Measurements from ENCODE around the gene GYPC. TPM values are rescaled to one million over a fixed set of nuclear protein-coding genes. Genes with fewer than 3 reads are reported as not detected.

GYPC gene
- total RNA-seq, 1 experiment from 2014 or later: 28.1 TPM

DNA sequence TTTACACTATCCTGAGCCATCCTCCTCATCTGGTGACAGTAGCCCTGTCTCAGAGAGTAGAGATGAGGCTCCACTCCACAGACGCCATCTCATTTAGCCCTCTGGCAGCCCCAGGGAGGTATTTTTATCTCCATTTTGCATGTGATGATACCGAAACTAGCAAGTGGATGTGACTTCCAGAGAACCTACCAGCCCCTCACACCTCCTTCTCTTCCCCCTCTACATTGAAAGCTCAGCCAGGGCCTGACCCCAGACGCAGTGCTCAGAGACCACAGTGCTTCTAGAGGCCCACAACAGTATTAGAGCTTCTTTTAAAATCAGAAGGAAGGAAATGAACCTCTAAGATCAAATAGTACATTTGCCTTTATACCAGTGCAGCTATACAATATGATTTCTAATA, 8.3 kb downstream of the GYPC start:
- H3K4me3 Mint-ChIP-seq: no peak overlapping the region
- peaks cover 16% of the 10 kb centered on the region for H3K4me1 Mint-ChIP-seq
- POLR2A ChIA-PET: no interaction called here
- no peaks in the 10 kb centered on the region for H3K27me3 Mint-ChIP-seq (ENCODE audit: low read depth)
- H3K27ac Mint-ChIP-seq: no peak overlapping the region
- CTCF ChIA-PET: no interaction called here
- ATAC-seq: no peak
- no peaks in the 10 kb centered on the region for H3K9me3 Mint-ChIP-seq
- TF ChIP-seq ZNF263 (CRISPR knock-in tag; IDR thresholded peaks at IDR 0.05; ENCODE audit: low read depth) (no peak), RORB (CRISPR knock-in tag; IDR thresholded peaks at IDR 0.05) (no peak), TEAD1 (CRISPR knock-in tag; IDR thresholded peaks at IDR 0.05) (no peak), RELA (CRISPR knock-in tag; IDR thresholded peaks at IDR 0.05; ENCODE audit: borderline replicate concordance) (no peak), SMAD4 (CRISPR knock-in tag; IDR thresholded peaks at IDR 0.05) (no peak), GRHL2 (CRISPR knock-in tag; IDR thresholded peaks at IDR 0.05; ENCODE audit: insufficient replicate concordance, severe bottlenecking) (no peak)
- TF ChIP-seq, protein P1, sequence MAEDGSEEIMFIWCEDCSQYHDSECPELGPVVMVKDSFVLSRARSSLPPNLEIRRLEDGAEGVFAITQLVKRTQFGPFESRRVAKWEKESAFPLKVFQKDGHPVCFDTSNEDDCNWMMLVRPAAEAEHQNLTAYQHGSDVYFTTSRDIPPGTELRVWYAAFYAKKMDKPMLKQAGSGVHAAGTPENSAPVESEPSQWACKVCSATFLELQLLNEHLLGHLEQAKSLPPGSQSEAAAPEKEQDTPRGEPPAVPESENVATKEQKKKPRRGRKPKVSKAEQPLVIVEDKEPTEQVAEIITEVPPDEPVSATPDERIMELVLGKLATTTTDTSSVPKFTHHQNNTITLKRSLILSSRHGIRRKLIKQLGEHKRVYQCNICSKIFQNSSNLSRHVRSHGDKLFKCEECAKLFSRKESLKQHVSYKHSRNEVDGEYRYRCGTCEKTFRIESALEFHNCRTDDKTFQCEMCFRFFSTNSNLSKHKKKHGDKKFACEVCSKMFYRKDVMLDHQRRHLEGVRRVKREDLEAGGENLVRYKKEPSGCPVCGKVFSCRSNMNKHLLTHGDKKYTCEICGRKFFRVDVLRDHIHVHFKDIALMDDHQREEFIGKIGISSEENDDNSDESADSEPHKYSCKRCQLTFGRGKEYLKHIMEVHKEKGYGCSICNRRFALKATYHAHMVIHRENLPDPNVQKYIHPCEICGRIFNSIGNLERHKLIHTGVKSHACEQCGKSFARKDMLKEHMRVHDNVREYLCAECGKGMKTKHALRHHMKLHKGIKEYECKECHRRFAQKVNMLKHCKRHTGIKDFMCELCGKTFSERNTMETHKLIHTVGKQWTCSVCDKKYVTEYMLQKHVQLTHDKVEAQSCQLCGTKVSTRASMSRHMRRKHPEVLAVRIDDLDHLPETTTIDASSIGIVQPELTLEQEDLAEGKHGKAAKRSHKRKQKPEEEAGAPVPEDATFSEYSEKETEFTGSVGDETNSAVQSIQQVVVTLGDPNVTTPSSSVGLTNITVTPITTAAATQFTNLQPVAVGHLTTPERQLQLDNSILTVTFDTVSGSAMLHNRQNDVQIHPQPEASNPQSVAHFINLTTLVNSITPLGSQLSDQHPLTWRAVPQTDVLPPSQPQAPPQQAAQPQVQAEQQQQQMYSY (CRISPR knock-in tag; IDR thresholded peaks at IDR 0.05): no peak
- TF ChIP-seq, protein P2, sequence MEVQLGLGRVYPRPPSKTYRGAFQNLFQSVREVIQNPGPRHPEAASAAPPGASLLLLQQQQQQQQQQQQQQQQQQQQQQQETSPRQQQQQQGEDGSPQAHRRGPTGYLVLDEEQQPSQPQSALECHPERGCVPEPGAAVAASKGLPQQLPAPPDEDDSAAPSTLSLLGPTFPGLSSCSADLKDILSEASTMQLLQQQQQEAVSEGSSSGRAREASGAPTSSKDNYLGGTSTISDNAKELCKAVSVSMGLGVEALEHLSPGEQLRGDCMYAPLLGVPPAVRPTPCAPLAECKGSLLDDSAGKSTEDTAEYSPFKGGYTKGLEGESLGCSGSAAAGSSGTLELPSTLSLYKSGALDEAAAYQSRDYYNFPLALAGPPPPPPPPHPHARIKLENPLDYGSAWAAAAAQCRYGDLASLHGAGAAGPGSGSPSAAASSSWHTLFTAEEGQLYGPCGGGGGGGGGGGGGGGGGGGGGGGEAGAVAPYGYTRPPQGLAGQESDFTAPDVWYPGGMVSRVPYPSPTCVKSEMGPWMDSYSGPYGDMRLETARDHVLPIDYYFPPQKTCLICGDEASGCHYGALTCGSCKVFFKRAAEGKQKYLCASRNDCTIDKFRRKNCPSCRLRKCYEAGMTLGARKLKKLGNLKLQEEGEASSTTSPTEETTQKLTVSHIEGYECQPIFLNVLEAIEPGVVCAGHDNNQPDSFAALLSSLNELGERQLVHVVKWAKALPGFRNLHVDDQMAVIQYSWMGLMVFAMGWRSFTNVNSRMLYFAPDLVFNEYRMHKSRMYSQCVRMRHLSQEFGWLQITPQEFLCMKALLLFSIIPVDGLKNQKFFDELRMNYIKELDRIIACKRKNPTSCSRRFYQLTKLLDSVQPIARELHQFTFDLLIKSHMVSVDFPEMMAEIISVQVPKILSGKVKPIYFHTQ (CRISPR knock-in tag; IDR thresholded peaks at IDR 0.05): no peak
- TF ChIP-seq, protein P3, sequence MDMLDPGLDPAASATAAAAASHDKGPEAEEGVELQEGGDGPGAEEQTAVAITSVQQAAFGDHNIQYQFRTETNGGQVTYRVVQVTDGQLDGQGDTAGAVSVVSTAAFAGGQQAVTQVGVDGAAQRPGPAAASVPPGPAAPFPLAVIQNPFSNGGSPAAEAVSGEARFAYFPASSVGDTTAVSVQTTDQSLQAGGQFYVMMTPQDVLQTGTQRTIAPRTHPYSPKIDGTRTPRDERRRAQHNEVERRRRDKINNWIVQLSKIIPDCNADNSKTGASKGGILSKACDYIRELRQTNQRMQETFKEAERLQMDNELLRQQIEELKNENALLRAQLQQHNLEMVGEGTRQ (CRISPR knock-in tag; IDR thresholded peaks at IDR 0.05): no peak
- TF ChIP-seq, protein P4, sequence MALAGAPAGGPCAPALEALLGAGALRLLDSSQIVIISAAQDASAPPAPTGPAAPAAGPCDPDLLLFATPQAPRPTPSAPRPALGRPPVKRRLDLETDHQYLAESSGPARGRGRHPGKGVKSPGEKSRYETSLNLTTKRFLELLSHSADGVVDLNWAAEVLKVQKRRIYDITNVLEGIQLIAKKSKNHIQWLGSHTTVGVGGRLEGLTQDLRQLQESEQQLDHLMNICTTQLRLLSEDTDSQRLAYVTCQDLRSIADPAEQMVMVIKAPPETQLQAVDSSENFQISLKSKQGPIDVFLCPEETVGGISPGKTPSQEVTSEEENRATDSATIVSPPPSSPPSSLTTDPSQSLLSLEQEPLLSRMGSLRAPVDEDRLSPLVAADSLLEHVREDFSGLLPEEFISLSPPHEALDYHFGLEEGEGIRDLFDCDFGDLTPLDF (CRISPR knock-in tag; IDR thresholded peaks at IDR 0.05): no peak
- TF ChIP-seq, protein P5, sequence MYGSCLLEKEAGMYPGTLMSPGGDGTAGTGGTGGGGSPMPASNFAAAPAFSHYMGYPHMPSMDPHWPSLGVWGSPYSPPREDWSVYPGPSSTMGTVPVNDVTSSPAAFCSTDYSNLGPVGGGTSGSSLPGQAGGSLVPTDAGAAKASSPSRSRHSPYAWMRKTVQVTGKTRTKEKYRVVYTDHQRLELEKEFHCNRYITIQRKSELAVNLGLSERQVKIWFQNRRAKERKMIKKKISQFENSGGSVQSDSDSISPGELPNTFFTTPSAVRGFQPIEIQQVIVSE (CRISPR knock-in tag; IDR thresholded peaks at IDR 0.05; ENCODE audit: borderline replicate concordance): no peak
- TF ChIP-seq, protein P6, sequence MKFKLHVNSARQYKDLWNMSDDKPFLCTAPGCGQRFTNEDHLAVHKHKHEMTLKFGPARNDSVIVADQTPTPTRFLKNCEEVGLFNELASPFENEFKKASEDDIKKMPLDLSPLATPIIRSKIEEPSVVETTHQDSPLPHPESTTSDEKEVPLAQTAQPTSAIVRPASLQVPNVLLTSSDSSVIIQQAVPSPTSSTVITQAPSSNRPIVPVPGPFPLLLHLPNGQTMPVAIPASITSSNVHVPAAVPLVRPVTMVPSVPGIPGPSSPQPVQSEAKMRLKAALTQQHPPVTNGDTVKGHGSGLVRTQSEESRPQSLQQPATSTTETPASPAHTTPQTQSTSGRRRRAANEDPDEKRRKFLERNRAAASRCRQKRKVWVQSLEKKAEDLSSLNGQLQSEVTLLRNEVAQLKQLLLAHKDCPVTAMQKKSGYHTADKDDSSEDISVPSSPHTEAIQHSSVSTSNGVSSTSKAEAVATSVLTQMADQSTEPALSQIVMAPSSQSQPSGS (CRISPR knock-in tag; IDR thresholded peaks at IDR 0.05; ENCODE audit: borderline replicate concordance, low read depth): no peak
- TF ChIP-seq, protein P7, sequence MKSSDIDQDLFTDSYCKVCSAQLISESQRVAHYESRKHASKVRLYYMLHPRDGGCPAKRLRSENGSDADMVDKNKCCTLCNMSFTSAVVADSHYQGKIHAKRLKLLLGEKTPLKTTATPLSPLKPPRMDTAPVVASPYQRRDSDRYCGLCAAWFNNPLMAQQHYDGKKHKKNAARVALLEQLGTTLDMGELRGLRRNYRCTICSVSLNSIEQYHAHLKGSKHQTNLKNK (CRISPR knock-in tag; IDR thresholded peaks at IDR 0.05): no peak
- TF ChIP-seq, protein P8, sequence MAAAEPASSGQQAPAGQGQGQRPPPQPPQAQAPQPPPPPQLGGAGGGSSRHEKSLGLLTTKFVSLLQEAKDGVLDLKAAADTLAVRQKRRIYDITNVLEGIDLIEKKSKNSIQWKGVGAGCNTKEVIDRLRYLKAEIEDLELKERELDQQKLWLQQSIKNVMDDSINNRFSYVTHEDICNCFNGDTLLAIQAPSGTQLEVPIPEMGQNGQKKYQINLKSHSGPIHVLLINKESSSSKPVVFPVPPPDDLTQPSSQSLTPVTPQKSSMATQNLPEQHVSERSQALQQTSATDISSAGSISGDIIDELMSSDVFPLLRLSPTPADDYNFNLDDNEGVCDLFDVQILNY (CRISPR knock-in tag; IDR thresholded peaks at IDR 0.05): no peak
- TF ChIP-seq, protein P9, sequence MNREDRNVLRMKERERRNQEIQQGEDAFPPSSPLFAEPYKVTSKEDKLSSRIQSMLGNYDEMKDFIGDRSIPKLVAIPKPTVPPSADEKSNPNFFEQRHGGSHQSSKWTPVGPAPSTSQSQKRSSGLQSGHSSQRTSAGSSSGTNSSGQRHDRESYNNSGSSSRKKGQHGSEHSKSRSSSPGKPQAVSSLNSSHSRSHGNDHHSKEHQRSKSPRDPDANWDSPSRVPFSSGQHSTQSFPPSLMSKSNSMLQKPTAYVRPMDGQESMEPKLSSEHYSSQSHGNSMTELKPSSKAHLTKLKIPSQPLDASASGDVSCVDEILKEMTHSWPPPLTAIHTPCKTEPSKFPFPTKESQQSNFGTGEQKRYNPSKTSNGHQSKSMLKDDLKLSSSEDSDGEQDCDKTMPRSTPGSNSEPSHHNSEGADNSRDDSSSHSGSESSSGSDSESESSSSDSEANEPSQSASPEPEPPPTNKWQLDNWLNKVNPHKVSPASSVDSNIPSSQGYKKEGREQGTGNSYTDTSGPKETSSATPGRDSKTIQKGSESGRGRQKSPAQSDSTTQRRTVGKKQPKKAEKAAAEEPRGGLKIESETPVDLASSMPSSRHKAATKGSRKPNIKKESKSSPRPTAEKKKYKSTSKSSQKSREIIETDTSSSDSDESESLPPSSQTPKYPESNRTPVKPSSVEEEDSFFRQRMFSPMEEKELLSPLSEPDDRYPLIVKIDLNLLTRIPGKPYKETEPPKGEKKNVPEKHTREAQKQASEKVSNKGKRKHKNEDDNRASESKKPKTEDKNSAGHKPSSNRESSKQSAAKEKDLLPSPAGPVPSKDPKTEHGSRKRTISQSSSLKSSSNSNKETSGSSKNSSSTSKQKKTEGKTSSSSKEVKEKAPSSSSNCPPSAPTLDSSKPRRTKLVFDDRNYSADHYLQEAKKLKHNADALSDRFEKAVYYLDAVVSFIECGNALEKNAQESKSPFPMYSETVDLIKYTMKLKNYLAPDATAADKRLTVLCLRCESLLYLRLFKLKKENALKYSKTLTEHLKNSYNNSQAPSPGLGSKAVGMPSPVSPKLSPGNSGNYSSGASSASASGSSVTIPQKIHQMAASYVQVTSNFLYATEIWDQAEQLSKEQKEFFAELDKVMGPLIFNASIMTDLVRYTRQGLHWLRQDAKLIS (CRISPR knock-in tag; IDR thresholded peaks at IDR 0.05; ENCODE audit: borderline replicate concordance): no peak
- no peak for DNase-seq (ENCODE audit: low spot score)
- H3K36me3 Mint-ChIP-seq: no peaks in the 10 kb centered on the region
